RWPE2 (cell line): ENCODE measurements around the gene A1BG.
A peak's percentile ranks its signal among the peaks of the same experiment; 100 is the strongest.

ENCODE experiments used
- ATAC-seq: fragments of 200-7000 bp; cut with Tn5 transposase; 3 replicates; pipeline ENCODE4 v1.9.1; 2021; ENCODE audit warnings: low read depth
- DNase-seq: peaks from one replicate; pipeline ENCODE4 v3.0.0-alpha.2; 2020; ENCODE audit warnings: low spot score
- H3K27ac ChIP-seq: fragments of 450-650 bp; 2 replicates; pipeline ENCODE4 v1.5.1; 2017; ENCODE audit warnings: mild to moderate bottlenecking; ENCODE audit not compliant: poor library complexity, severe bottlenecking
- H3K27me3 ChIP-seq: fragments of 250-450 bp; sonication (Bioruptor Pico); 2 replicates; pipeline ENCODE4 v1.5.1; 2021; ENCODE audit warnings: mild to moderate bottlenecking, moderate library complexity; ENCODE audit not compliant: insufficient read depth, poor library complexity, severe bottlenecking
- H3K36me3 ChIP-seq: fragments of 250-450 bp; sonication (Bioruptor Pico); 2 replicates; pipeline ENCODE4 v1.5.1; 2020; ENCODE audit warnings: low read depth, mild to moderate bottlenecking, moderate library complexity
- H3K4me1 ChIP-seq: fragments of 250-450 bp; sonication (Bioruptor Pico); 2 replicates; pipeline ENCODE4 v1.5.1; 2021; ENCODE audit warnings: mild to moderate bottlenecking, moderate library complexity; ENCODE audit not compliant: insufficient read depth, poor library complexity, severe bottlenecking
- H3K4me3 ChIP-seq: fragments of 250-450 bp; sonication (Bioruptor Pico); 2 replicates; pipeline ENCODE4 v1.5.1; 2021; ENCODE audit warnings: mild to moderate bottlenecking, moderate library complexity; ENCODE audit not compliant: severe bottlenecking
- H3K9me3 ChIP-seq: fragments of 250-450 bp; sonication (Bioruptor Pico); 2 replicates; pipeline ENCODE4 v1.5.1; 2021; ENCODE audit warnings: mild to moderate bottlenecking, moderate library complexity; ENCODE audit not compliant: severe bottlenecking
- TF ChIP-seq, protein P1 (sequence below): fragments of 450-650 bp; IDR thresholded peaks from one replicate; pipeline ENCODE4 v1.5.1; 2017; ENCODE audit warnings: mild to moderate bottlenecking, moderate library complexity; ENCODE audit not compliant: poor library complexity, severe bottlenecking

The A1BG gene

DNA sequence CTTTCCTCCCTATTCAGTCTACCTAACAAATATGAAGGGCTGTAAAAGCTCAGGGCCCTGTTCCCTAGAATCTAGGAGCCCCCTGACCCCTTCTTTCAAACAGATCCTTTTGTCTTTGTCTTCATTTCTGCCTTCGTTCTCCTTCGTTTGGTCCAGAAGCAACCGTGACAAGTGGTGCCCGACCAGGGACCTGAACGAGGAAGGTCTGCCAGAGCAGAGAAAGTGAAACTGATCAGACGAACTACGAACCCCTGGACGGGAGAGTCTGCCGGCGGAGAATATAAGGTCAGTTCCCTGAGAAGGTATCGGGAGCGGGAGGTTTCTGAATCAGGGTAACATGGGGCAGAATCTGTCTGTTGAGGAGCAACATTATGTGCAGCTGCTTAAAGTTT lies 47.4 kb downstream of the A1BG start:
- TF ChIP-seq, protein P1, sequence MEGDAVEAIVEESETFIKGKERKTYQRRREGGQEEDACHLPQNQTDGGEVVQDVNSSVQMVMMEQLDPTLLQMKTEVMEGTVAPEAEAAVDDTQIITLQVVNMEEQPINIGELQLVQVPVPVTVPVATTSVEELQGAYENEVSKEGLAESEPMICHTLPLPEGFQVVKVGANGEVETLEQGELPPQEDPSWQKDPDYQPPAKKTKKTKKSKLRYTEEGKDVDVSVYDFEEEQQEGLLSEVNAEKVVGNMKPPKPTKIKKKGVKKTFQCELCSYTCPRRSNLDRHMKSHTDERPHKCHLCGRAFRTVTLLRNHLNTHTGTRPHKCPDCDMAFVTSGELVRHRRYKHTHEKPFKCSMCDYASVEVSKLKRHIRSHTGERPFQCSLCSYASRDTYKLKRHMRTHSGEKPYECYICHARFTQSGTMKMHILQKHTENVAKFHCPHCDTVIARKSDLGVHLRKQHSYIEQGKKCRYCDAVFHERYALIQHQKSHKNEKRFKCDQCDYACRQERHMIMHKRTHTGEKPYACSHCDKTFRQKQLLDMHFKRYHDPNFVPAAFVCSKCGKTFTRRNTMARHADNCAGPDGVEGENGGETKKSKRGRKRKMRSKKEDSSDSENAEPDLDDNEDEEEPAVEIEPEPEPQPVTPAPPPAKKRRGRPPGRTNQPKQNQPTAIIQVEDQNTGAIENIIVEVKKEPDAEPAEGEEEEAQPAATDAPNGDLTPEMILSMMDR, result no peak
- Histone ChIP-seq H3K27ac (peak overlapping the region; percentile 33), H3K36me3 (peaks cover 56% of the 10 kb centered on the region), H3K4me3 (peak overlapping the region; percentile 78), H3K27me3 (no peaks in the 10 kb centered on the region), H3K4me1 (peaks cover 6% of the 10 kb centered on the region), H3K9me3 (no peaks in the 10 kb centered on the region)
- ATAC-seq (no peak), DNase-seq (no peak)

DNA sequence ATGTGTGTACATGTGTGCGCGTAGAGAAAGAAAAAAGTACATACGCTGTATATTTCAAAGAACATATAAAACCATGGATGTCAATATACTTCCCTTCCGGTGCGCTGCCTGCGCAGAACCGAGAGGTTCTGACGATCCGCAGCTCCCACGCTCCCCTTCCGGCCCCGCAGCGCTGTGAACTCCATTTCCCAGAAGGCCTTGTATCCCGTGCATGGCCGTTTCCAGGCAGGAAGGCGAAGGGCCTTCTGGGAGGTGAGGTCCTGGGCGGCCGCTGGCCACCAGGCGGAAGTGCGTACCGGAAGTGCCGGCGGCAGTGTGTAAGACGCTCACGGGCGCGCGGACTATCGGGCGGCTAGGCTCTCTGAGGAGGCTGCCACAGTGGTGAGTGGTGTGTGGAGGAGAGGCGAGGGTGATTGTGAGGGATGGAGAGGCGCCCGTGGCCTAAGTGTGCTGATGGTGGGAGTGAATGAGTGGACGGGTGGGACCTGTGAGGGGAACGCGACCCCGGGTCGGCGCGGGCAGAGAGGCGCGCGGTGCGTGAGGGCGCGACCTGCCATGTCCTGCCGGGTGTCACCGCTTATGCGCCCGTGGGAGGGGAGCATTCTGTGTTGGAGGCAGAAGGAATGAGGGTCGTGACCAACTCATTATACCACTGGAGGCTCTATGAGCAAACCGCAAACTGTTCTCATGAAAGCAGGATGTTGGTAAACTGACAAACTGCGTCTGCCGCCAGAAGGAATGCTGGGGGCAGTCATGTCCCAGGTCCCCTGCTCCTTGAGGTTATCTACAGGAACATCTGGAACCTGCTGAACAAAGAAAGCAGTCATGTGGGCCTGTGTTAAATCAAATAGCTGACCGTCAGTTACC lies 48.0 kb downstream of the A1BG start, which contains the start of gene ERVK3-1:
Gene ERVK3-1, plus strand, starts transcription at position 313 of the 867 bp plus-strand sequence. CDS start 6,792 bp downstream, outside the sequence.
- peaks cover 6% of the 10 kb centered on the region for H3K4me1 ChIP-seq
- ATAC-seq, result peak; percentile 100
- H3K9me3 ChIP-seq, result no peaks in the 10 kb centered on the region
- H3K4me3 ChIP-seq, result peak within 1 kb of the TSS; percentile 78
- peaks cover 53% of the 10 kb centered on the region for H3K36me3 ChIP-seq
- DNase-seq, result peak; percentile 94
- TF ChIP-seq, protein P1, result no peak
- H3K27me3 ChIP-seq, result no peaks in the 10 kb centered on the region
- peak within 1 kb of the TSS; percentile 33 for H3K27ac ChIP-seq

DNA sequence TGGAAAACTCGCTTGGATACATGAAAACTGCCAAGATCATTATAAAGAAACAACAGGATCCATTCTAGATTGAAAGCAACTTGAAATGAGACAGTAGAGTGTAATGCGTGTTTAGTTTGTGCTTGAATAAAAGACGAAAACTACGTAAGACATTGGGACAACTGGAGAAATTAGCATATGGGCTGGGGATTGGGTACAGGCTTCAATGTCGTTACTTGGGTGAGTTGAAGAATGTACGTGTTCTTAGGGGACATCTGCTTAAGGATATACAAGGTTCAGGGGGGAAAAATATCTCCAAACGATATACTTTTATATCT lies 48.6 kb downstream of the A1BG start:
- ATAC-seq, result no peak; the same call in 2 of the 3 replicates
- TF ChIP-seq, protein P1, result no peak
- H3K9me3 ChIP-seq, result no peaks in the 10 kb centered on the region
- peaks cover 48% of the 10 kb centered on the region for H3K36me3 ChIP-seq
- peak overlapping the region; percentile 78 for H3K4me3 ChIP-seq
- peaks cover 6% of the 10 kb centered on the region for H3K4me1 ChIP-seq
- DNase-seq, result no peak
- H3K27me3 ChIP-seq, result no peaks in the 10 kb centered on the region
- peak overlapping the region; percentile 33 for H3K27ac ChIP-seq

DNA sequence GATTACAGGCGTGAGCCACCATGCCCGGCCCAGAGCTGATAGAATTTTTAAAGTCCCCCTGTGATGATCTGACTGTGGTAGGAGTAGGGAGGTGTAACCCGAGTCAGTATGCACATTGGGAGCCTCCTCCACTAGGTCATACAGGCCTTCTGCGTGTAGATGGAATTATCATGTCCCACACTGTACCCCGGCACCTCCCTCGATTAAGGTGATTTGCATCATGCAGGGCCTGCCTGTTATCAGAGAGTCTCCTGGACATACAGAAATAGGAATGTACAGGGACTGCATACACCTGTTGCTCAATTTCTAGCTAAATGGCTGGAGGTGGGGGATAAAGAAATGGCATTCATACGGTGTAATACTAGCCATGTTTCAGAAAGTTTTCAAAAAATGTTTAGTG lies 49.0 kb downstream of the A1BG start:
- TF ChIP-seq, protein P1, result no peak
- ATAC-seq, result no peak
- no peak for DNase-seq
- Histone ChIP-seq H3K4me1 (peaks cover 6% of the 10 kb centered on the region), H3K9me3 (no peaks in the 10 kb centered on the region), H3K27ac (no peak overlapping the region), H3K4me3 (no peak overlapping the region), H3K27me3 (no peaks in the 10 kb centered on the region), H3K36me3 (peaks cover 43% of the 10 kb centered on the region)

DNA sequence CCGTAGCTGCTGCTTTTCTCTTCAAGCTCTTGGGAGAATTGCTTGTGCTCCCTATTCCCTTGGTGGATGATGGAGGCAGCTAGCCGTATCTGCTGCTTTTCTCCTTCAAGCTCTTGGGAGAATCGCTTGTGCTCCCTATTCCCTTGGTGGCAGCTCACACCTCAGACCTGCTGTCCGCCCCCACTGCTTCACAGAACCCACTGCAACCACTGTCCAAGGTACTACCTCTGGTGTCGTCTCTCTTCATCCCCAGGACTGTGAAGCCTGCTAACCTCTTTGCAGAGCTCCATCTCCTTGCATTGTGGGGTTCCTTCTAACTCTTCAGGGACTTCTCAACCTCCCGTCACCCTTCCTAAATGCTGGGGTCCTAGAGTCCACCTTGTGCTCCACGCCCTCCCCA lies 52.7 kb downstream of the A1BG start:
- Histone ChIP-seq H3K9me3 (no peaks in the 10 kb centered on the region), H3K27ac (no peak overlapping the region), H3K4me1 (peaks cover 3% of the 10 kb centered on the region), H3K27me3 (no peaks in the 10 kb centered on the region), H3K36me3 (peaks cover 18% of the 10 kb centered on the region), H3K4me3 (no peak overlapping the region)
- TF ChIP-seq, protein P1, result no peak
- ATAC-seq (no peak), DNase-seq (no peak)
